Activated CD8-positive, alpha-beta T cell treated with anti-CD3 and anti-CD28 coated beads for 36 hours (primary cell): Measurements from ENCODE around the gene FREY1. TPM values are rescaled to one million over a fixed set of nuclear protein-coding genes. Genes with fewer than 3 reads are reported as not detected.
A peak's percentile ranks its signal among the peaks of the same experiment; 100 is the strongest.

ENCODE experiments used
- ATAC-seq: fragments of 200-7000 bp; cut with Tn5 transposase; one replicate; pipeline ENCODE4 v1.10.0; 2021; ENCODE audit warnings: mild to moderate bottlenecking, moderate library complexity
- CTCF ChIA-PET: fragments of 350-600 bp; sonication (Branson Sonifier 250); formaldehyde crosslinking; loops from one replicate; lab custom pipeline; 2021; ENCODE audit warnings: antibody characterized with exemption; lab: Charles Lee
- POLR2A ChIA-PET: fragments of 350-600 bp; sonication (Branson Sonifier 250); formaldehyde crosslinking; loops from one replicate; lab custom pipeline; 2021; ENCODE audit warnings: antibody characterized with exemption; lab: Charles Lee
- DNase-seq: peaks from one replicate; pipeline ENCODE4 v3.0.0-alpha.2; 2020
- H3K27ac Mint-ChIP-seq: one replicate; pipeline ENCODE4 v1.8.0; 2021; ENCODE audit warnings: mild to moderate bottlenecking, mixed read lengths
- H3K27me3 Mint-ChIP-seq: one replicate; pipeline ENCODE4 v1.8.0; 2021; ENCODE audit warnings: mixed read lengths
- H3K36me3 Mint-ChIP-seq: one replicate; pipeline ENCODE4 v1.8.0; 2021; ENCODE audit warnings: low read depth, mixed read lengths
- H3K4me1 Mint-ChIP-seq: one replicate; pipeline ENCODE4 v1.8.0; 2021; ENCODE audit warnings: low read depth, mixed read lengths
- H3K4me3 Mint-ChIP-seq: one replicate; pipeline ENCODE4 v1.8.0; 2021; ENCODE audit warnings: mild to moderate bottlenecking, moderate library complexity, mixed read lengths
- H3K9me3 Mint-ChIP-seq: one replicate; pipeline ENCODE4 v1.8.0; 2021; ENCODE audit warnings: mixed read lengths
- CTCF ChIP-seq: fragments of 200-600 bp; IDR thresholded peaks from one replicate; pipeline ENCODE4 v1.8.0; 2022; ENCODE audit warnings: antibody characterized with exemption, mild to moderate bottlenecking
- intact Hi-C: fragments of 100-400 bp; cut with micrococcal nuclease; formaldehyde crosslinking; loops from one replicate; pipeline ENCODE4 v1.10.0; 2022
- total RNA-seq, 2 experiments: library from RNA; stranded (reverse); gene quantifications; one replicate each; pipeline ENCODE4 v1.2.3, GENCODE V29; 2021

FREY1 gene
- total RNA-seq, 2 experiments from 2014 or later, result 0.43 to 0.72 TPM

GRCh38 chr11:45927332-45927683 lies 20.2 kb upstream of the FREY1 start:
- ATAC-seq (peak; percentile 46), DNase-seq (peak; percentile 36)
- peak overlapping the region; percentile 27 for H3K27ac Mint-ChIP-seq
- no peaks in the 10 kb centered on the region for H3K36me3 Mint-ChIP-seq
- no peaks in the 10 kb centered on the region for H3K9me3 Mint-ChIP-seq
- intact Hi-C loops, result no loop called here
- CTCF ChIA-PET, result interaction anchor here (1.0 kb wide), 1 partner anchor 79 kb away, joined by 3 read pairs; no protein-coding TSS in a partner anchor
- H3K27me3 Mint-ChIP-seq, result peaks cover 3% of the 10 kb centered on the region
- TF ChIP-seq CTCF, result no peak
- no peak overlapping the region for H3K4me3 Mint-ChIP-seq
- POLR2A ChIA-PET, result interaction anchor here (1.1 kb wide), 1 partner anchor 9 kb away, joined by 3 read pairs; the partner anchor contains the start of gene PEX16
- peaks cover 28% of the 10 kb centered on the region for H3K4me1 Mint-ChIP-seq

- DNase-seq, result no peak
- ATAC-seq, result no peak
- TF ChIP-seq CTCF, result no peak
- H3K36me3 Mint-ChIP-seq, result no peaks in the 10 kb centered on the region
- no peaks in the 10 kb centered on the region for H3K9me3 Mint-ChIP-seq
- ChIA-PET CTCF (interaction anchor here (1.0 kb wide), 1 partner anchor 80 kb away, joined by 3 read pairs; no protein-coding TSS in a partner anchor), POLR2A (interaction anchor here (1.1 kb wide), 1 partner anchor 9 kb away, joined by 3 read pairs; the partner anchor contains the start of gene PEX16)
- intact Hi-C loops, result no loop called here
- H3K27ac Mint-ChIP-seq, result peak overlapping the region; percentile 27
- peaks cover 28% of the 10 kb centered on the region for H3K4me1 Mint-ChIP-seq
- H3K27me3 Mint-ChIP-seq, result peaks cover 3% of the 10 kb centered on the region
- H3K4me3 Mint-ChIP-seq, result no peak overlapping the region
These were observed 19.7 kb upstream of the FREY1 start for GRCh38 chr11:45926536-45927331.

- no peaks in the 10 kb centered on the region for H3K36me3 Mint-ChIP-seq
- H3K4me3 Mint-ChIP-seq, result no peak overlapping the region
- H3K4me1 Mint-ChIP-seq, result peaks cover 29% of the 10 kb centered on the region
- POLR2A ChIA-PET, result interaction anchor here (0.5 kb wide), 1 partner anchor 842 kb away, joined by 3 read pairs; no protein-coding TSS in a partner anchor
- no peak for ATAC-seq
- no peak overlapping the region for H3K27ac Mint-ChIP-seq
- peaks cover 5% of the 10 kb centered on the region for H3K27me3 Mint-ChIP-seq
- no peaks in the 10 kb centered on the region for H3K9me3 Mint-ChIP-seq
- DNase-seq, result no peak
- no peak for TF ChIP-seq CTCF
- intact Hi-C loops, result no loop called here
- CTCF ChIA-PET, result interaction anchor here (0.5 kb wide), 1 partner anchor 426 kb away, joined by 3 read pairs; no protein-coding TSS in a partner anchor
These were observed 18.9 kb upstream of the FREY1 start for GRCh38 chr11:45926001-45926401.

GRCh38 chr11:45925550-45925949 lies 18.5 kb upstream of the FREY1 start:
- CTCF ChIA-PET, result interaction anchor here (0.5 to 1.1 kb wide), 2 partner anchors 52 to 426 kb away, joined by 3 read pairs; no protein-coding TSS in a partner anchor
- no peak overlapping the region for H3K27ac Mint-ChIP-seq
- TF ChIP-seq CTCF, result no peak
- intact Hi-C loops, result no loop called here
- POLR2A ChIA-PET, result interaction anchor here (0.5 kb wide), 1 partner anchor 842 kb away, joined by 3 read pairs; no protein-coding TSS in a partner anchor
- H3K4me3 Mint-ChIP-seq, result no peak overlapping the region
- no peaks in the 10 kb centered on the region for H3K9me3 Mint-ChIP-seq
- no peaks in the 10 kb centered on the region for H3K36me3 Mint-ChIP-seq
- H3K27me3 Mint-ChIP-seq, result peaks cover 5% of the 10 kb centered on the region
- DNase-seq, result no peak
- ATAC-seq, result no peak
- peaks cover 25% of the 10 kb centered on the region for H3K4me1 Mint-ChIP-seq

GRCh38 chr11:45924927-45925326 lies 17.9 kb upstream of the FREY1 start:
- Mint-ChIP-seq H3K4me1 (peaks cover 19% of the 10 kb centered on the region), H3K36me3 (no peaks in the 10 kb centered on the region), H3K27me3 (peaks cover 5% of the 10 kb centered on the region), H3K9me3 (no peaks in the 10 kb centered on the region), H3K27ac (no peak overlapping the region), H3K4me3 (no peak overlapping the region)
- no peak for TF ChIP-seq CTCF
- ChIA-PET POLR2A (no interaction called here), CTCF (interaction anchor here (1.1 kb wide), 1 partner anchor 52 kb away, joined by 3 read pairs; no protein-coding TSS in a partner anchor)
- ATAC-seq (no peak), DNase-seq (no peak)
- intact Hi-C loops, result no loop called here
